C1 segment of cervical spinal cord (tissue), 14 donors: Measurements from ENCODE around the gene ERC2.

Experiments used
- DNase-seq, 14 donors: peaks; one replicate each; lab custom pipeline; 2025; lab: John Stamatoyannopoulos, UW

ERC2 gene

DNA sequence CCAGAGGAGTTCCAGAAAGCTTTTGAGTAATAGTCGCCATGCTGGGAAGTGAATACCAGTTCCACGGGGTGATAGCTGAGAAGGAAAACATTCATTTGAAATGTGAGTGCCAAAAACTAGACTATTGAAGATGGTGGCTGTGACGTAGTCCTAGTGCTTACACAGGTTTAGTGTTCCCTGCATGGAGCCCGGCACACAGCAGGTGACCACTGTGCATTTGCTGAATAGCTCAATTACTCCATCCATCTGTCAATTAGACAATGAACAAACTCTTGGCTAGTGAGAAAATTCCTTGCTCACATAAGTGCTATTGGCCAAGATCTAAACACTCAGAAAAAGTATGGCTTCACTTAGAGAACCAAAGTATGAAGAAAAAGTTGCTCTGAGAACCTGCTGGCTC is 533.0 kb downstream of the ERC2 start:
- peak in 1 of 14 donors; percentile 39 for DNase-seq

DNA sequence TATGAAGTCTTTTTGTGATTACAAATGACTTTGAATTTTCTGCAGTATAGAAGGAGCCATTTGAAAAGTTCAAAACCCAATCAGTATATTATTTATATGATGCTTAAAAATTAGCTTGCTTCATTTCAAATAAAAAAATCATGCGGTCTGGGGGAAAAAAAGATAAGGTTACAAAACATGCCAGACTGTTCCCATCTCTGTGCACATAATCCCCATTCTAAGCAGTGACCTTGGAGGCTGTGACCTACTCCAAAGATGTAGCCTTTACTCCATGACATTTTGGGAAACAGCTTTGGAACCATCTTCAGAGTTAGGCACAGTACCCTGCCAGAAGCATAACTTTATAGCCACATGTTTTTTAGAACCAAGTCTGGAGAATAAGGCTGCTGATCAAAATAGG is 533.5 kb downstream of the ERC2 start:
- DNase-seq, result no peak

DNA sequence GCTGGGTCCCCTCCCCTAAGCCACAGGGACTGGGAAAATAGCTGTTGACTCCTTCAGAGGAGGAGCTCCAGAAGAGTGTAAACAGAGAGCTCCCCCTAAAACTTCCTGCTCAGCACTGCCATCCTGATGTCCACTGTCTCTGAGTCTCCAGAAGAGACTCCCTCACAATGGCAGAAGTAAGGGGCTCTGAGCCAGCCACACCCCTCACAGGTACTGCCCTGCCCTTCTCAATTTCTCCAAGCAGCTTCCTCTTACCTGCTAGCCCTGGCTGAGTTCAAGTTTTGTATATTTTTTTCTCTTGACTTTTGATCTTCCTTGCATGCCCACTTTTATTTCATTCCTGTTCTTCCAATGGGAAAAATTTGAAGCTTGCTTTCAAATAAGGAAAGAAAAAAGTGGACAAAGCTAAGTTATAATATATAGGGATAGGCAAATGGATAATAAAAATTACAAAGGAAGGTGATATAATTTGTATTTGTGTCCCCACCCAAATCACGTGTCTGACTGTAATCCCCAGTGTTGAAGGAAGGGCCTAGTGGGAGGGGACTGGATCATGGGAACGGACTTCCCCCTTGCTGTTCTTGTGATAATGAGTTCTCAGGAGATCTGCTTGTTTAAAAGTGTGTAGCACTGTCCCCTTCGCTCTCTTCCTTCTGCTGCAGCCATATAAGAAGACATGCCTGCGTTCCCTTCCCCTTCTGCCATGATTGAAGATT is 539.0 kb downstream of the ERC2 start:
- DNase-seq, result no peak

DNA sequence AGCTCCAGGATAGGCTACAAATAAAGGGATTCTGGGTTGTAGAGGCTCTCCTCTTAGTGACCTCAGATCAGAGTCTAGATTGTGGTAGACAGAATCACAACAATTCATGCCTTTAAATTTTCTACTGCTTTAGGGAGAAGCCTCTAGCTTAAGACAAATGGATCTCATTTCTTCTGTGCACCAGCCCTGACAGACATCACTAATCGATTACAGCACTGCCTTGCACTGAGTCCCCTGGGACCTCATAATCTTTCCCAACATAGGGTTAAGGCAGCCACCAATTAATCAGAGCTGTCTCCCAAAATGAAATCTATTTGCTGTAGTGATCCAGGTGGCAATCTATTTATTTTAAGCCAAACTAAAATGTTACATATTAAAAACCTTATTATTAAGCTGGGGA is 544.6 kb downstream of the ERC2 start:
- DNase-seq, result no peak

DNA sequence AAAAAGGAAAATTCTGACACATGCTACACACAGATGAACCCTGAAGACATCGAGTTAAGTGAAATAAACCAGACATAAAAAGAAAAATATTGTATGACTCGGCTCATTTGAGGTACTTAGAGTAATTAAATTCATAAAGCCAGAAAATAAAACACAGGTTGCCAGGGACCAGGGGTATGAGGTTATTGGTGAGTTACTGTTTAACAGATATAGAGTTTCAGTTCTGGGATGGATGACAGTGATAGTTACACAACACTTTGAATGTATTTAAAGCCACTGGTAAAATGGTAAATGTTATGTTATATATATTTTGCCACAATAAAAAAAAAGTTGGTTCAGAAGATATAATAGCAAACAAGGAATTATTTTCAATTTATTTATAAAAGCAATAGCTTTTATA is 545.1 kb downstream of the ERC2 start:
- DNase-seq, result no peak

DNA sequence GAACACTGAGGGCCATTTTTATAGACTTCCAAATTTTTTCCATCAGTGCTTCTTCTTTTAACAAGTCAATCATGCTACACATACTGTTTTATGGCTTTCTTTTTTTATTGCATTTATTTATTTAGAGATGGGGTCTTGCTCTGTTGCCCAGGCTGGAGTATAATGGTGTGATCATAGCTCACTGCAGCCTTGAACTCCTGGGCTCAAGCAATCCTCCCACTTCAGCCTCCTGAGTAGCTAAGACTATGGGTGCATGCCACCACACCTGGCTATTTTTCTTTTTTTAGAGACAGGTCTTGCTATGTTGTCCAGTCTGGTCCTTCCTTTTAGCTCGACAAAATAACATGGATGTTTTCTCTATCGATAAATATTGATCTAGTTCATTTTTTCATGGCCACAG is 555.4 kb downstream of the ERC2 start:
- DNase-seq, result no peak

DNA sequence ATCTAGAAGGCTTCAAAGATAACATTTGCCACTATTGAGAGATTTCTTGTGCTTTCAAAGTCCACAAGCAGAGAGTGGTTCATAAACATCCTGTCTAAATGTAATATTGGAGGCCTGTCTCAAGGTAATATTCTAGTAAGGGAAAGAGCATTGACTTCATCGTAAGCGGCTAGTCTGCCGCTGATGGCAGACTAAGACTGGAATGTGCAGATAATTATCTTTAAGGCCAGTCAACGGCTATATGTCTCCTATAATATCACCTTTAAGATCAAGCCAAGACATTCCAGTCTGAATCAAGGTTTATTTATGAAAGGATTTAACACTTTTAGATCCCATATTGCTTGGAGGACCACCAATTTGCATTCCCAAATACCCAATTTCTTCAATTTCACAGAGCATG is 557.0 kb downstream of the ERC2 start:
- no peak for DNase-seq

DNA sequence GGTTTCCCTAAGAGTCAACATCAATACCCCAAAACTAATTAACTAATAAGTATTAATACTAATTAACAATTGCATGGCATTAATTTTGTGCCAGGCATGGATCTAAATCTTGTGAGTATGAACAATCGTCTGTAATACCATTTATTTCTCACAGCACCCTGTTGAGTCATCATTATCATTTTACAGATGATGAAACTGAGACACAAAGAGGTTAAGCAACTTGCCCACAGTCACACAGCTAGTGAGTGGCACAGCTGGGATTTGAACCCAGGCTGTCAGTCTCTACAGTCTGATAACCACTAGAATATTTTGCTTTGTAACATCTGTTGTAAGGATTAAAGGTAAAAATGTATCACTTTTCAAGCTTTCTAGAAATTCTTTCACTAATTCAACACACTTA is 557.7 kb downstream of the ERC2 start:
- no peak for DNase-seq

DNA sequence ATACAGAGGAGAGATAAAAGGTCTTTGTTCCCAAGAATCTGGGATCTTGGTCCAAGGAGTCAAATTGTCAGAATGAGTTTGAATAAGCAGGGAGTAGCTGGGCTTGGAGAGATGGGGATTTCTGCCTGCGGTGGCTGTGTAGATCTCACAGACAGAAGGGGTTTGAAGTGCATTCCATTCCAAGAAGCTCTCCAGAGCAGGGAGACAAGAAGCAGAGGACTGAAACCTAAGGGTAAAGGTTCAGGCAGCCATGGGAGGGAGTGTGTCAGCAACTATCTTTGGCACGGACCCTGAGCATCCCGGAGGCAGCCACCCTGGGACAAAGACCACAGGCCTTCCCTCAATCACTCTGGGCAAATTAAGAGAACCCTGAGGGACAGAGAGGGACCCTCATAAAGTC is 558.9 kb downstream of the ERC2 start:
- DNase-seq, result no peak

DNA sequence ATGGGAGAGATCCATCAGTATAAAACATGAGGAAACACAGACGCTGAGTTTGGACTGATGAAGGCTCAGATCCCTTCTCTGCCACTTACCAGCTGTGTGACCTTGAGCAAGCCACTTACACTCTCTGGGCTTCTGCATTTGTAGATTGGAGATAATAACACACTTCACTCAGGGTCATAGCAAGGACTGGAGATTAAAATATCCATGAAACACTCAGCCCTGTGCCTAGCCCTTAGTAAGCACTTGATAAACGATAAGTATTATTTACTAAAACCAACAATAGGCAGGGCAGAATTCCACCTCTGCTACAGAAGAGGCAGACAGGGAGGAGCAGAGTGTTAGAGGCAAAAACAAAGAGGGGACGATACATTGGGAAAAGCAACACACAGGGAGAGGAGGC is 560.7 kb downstream of the ERC2 start:
- DNase-seq, result no peak

DNA sequence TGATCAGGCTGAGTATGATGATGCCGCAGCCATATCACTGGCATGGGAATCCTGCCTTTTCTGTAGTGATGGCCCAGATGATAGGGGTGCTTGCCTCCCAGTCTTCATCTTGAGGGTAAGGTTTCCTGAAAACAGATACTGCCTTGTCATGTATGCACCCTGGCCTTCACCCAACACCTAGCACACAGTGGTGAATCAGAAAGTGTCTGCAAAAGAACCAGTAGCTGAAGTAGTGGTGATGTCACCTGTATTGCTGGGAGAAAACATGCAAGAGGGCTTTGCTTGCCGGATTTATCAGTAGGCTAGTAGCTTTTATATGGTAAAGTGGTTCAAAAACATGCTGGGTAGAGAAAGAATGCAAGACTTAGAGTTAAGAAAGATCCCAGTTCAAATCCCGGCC is 561.4 kb downstream of the ERC2 start:
- DNase-seq, result no peak

DNA sequence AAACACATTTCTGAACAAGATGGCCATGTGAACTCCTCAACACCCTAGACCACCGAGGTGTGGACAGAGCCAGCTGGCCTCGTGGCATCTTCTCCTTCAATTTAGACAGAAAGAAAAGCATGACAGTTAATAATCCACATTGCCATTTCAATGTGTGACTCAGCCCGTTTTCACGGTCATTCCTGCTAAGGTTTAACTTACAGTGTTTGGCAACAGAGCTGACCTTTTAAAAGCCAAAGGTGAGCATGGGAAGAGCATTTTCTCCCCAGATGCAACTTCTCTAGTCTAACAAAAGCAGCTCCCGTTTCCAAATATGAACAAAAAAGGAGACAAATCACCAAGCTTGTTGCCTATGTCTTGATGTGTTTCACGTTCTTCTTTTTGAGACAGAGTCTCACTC is 563.6 kb downstream of the ERC2 start:
- no peak for DNase-seq

DNA sequence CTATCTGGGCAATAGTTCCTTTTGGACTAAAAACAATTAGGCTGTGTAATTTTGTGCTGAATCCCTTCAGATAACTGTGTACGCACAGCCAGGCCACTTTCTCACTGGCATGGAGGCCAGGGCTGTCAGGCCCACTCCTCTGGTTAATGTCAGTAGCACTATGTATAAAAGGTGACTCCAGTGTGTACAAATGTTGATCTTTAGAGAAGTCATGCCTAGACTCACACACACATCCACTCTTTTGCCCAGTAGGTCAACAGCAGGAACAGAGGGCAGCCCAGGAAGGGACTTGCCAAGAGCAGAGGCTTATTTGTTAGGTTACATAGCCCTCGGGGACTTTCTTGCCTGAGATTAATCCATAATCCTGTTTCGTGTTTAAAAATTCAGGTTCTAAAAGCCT is 564.6 kb downstream of the ERC2 start:
- no peak for DNase-seq

DNA sequence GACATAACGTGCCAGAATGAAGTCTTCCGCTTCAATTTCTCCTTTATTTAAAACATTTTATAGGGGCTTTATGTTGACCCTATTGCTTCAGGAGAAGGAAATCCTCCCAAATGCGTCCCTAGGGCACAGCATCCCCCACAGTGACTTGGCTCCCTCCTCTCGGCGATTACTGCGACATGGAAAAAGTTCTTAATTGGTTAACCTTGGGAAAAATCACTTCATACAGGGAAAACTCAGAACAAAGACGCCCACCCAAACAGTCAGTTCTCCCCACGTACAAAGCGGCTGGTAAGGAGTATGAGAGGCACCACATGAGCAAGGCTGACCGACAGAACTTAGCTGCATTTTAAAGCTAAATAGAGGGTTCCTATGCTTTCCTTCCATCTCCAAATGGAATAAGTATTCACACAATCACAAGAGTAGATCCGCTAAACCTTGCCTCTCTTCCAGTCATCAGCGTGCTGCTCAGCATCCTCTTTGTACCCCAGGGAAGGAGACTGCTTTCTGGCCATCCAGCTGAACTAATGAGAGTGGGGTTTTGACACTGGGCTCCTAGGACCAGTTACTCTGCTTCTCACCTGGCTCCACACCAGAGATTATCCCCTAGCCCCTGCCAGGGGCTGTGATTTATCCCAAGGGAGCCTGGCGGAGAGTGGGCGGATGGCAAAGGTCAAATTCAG is 565.9 kb downstream of the ERC2 start:
- DNase-seq, result no peak

DNA sequence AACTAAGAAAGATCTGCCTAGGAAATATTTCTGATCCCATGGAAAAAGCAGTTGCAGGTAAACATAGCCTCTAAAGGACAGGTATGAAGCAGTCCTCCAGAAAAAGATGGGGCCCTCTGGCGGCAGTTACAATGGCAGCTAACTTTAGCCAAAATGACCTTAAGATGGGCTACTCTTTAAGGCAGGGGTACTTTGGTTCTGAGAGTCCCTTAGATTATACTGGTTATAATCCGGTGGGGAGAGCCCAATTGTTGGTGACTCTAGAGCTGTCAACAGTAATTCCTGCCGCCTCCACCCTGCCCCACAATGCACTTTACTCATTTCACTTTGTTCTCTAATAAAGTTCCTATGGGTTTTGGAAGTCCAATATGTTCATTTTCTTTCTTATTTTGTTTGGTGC is 568.4 kb downstream of the ERC2 start:
- no peak for DNase-seq

DNA sequence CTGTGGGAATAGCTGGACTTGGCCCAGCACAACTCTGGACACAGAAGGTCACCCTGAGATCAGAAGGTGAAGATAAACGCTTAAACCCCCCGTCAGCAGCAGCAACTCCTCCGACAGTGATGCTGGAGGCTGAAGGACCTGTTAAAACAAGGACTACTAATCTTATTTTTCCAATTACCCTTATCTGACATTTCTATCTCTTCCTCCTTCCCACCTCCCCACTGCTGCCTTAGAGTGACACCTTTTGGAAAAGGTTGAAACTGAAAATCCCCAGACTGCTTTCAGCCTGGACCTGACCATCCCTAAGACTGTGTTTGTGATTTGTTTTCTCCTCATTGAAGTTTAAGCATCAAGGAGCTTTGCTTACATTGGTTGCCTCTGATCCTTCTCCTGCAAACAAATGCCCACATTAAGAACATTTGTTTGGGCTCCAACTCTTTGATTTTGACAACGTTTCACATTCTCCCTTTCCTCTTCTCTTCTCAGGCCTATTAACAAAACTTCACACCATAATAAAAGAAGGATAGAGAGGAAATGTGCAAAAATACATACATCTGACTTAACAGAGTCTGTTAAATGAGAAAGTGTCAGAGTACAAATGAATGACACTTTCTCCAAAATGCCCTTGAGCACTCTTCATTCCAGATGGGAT is 570.6 kb downstream of the ERC2 start:
- DNase-seq, result no peak

DNA sequence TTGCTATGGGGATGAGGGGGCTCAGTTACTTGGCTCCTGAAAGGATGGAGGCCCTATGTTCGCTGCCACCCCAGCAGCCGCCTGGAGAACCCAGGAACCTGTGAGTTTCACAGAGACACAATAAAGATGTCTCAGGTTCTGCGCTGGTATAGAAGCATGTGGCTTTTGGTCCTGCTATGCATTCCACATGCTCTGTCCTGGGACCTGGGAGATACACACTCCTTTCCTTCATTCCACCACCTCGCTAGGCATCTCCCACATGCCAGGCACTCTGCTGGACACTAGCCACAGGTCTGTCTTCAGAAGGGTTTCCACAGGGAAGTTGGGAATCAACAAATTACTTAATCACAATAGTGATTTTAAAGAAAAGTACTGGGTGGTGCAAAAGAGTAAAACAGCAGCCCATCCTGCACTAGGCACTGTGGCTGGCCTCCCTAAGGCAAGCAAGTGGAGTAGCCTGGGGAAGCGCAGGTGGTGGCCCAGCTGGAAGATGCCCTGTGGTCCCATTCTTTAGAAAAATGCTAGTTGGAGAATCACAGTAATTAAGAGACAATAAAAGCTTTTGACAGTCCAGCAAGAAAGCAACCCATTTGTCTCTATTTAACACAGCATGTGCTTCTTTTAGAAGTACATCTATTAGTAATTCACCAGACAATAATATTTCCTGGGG is 572.2 kb downstream of the ERC2 start:
- no peak for DNase-seq

DNA sequence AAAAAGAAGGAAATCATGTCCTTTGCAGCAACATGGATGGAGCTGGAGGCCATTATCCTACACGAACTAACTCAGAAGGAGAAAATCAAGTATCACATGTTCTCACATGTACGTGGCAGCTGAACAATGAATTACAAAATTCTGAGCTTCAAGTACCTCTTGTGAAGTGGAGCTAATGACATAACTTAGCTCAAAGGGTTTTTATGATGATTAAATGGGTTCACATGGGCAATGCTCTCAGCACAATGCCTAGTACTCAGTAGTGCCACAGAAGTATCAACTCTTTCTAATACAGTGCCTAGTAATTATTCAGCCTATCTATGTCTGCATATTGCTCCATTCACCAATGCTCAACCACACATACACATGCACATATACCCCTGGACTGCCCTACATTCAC is 573.7 kb downstream of the ERC2 start:
- no peak for DNase-seq

DNA sequence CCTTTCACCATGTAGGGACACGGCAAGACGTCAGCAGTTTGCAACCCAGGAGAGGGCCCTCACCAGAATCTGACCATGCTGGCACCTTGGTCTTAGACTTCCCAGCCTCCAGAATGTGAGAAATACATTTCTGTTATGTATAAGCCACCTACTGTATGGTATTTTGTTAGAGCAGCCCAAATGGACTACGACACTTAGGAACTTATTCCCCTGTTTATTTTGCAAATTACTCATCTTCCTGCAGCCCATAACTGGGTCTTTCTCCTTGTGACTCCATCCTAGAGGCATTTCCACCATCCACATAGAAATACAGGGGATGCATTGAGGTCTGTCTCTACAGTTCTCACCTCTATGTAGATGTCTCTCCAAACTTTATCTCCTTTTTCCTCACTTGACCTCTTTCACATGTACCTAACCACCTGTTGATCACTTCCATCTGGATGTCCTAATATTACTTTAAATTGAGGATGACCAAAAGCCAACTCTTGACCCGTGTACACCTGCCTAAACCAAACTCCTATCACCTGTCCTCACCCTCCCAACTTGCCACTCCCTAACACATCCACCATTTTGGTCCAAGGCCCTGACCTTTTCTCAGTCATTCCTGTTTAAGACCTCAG is 575.1 kb downstream of the ERC2 start:
- no peak for DNase-seq

DNA sequence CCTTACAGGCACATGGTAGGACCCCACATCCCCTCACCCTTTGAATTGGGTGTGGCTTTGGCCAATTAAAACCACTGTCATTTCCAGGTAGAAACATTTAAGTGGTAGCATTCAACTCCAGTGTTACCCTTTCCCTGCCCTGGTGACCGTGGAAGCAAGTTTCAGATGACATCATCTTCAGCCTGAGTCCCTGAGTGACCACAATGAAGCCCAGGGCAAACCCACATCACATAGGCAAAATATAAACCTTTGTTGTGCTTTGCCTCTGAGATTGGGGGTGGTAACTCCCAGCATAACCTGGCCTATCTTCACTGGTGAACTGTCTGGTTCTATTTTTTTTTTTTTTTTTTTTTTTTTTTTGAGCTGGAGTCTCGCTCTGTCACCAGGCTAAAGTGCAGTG is 577.2 kb downstream of the ERC2 start:
- no peak for DNase-seq

DNA sequence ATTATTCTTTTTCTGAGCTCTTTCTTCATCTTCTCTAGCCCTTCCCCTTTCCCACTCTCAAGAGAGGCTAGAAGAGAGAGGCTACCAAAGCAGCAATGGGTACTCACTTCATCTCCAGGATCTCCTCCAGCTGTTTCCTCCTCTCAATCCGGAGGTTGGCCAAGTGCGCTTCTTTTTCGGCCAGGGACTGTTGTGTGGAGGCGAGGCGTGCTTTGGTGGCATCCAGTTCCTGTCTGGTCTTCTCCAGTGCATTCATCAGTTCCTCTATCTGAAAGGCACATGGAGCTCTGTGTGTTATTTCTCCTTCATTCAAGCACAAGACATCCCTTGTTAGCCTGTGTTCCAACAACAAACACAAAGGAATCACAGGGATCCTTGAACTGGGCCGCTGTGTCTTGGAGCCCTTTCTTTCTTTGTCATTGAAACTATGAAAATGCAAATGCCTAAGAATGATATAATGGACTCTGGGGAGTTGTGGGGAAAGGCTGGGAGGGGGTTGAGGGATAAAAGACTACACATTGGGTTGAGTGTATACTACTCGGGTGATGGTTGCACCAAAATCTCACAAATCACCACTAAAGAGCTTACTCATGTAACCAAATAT is 579.9 kb downstream of the ERC2 start:
- DNase-seq, result peak in 2 of 14 donors; percentile 5 to 12

DNA sequence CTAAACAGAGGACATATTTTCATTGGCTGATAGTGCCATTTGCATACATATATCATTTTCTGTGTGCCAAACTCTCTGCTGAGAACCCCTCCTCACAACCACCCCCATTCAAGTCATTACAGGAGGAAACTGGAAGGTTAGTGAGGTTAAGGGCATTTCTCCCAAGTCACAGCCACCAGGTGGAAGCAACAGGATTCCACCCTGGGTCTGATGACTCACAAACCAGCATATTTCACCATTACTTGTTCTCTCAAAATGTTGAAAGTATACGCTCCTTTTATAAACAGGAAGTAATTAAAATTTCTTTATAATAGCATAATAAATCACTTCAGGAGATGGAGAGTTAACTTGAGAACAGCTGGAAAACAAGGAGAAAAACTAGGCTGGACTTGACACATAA is 582.5 kb downstream of the ERC2 start:
- DNase-seq, result no peak
